GM12878 (cell line): Measurements from ENCODE around the gene SMG6. TPM values are rescaled to one million over a fixed set of nuclear protein-coding genes. Genes with fewer than 3 reads are reported as not detected.

Experiments used
- ATF7 ChIP-seq: fragments of 450-650 bp; IDR thresholded peaks from 2 replicates; pipeline ENCODE4 v1.6.1; 2016; ENCODE audit warnings: low read depth, mild to moderate bottlenecking
- BCL11A ChIP-seq: IDR thresholded peaks from 2 replicates; pipeline ENCODE4 v1.6.1; 2011; ENCODE audit warnings: low read depth, low read length
- CHD2 ChIP-seq: IDR thresholded peaks from 2 replicates; pipeline ENCODE4 v1.6.1; 2011; ENCODE audit warnings: low read depth, low read length, improper control_type of control experiment, borderline replicate concordance
- CHD4 ChIP-seq: fragments of 200-600 bp; sonication (generic); IDR thresholded peaks from 2 replicates; pipeline ENCODE4 v1.6.1; 2016; ENCODE audit warnings: mild to moderate bottlenecking
- CREB1 ChIP-seq: IDR thresholded peaks from 2 replicates; pipeline ENCODE4 v1.6.1; 2012; ENCODE audit warnings: low read depth, mild to moderate bottlenecking, inconsistent platforms
- CREM ChIP-seq: IDR thresholded peaks from 2 replicates; pipeline ENCODE4 v1.6.1; 2014; ENCODE audit warnings: antibody characterized with exemption, low read depth
- ETV6 ChIP-seq, 2 experiments: fragments of 450-650 bp in 1 of 2; IDR thresholded peaks in 1 of 2; conservative IDR thresholded peaks in 1 of 2; 2 replicates each; pipeline ENCODE4 v1.6.1; 2014; ENCODE audit warnings: antibody characterized with exemption in 1 of 2, borderline replicate concordance in 1 of 2, low read depth in 1 of 2, mild to moderate bottlenecking in 1 of 2, moderate library complexity in 1 of 2
- GABPA ChIP-seq: IDR thresholded peaks from 2 replicates; pipeline ENCODE4 v1.6.1; 2014; ENCODE audit warnings: antibody characterized with exemption, low read depth, mild to moderate bottlenecking, inconsistent platforms
- JUNB ChIP-seq: IDR thresholded peaks from 2 replicates; pipeline ENCODE4 v1.6.1; 2016; ENCODE audit warnings: antibody characterized with exemption, mild to moderate bottlenecking
- JUND ChIP-seq: IDR thresholded peaks from 2 replicates; pipeline ENCODE4 v1.6.1; 2012; ENCODE audit warnings: low read depth, mild to moderate bottlenecking, low read length, improper control_type of control experiment, moderate library complexity
- MEF2B ChIP-seq: fragments of 450-650 bp; IDR thresholded peaks from 2 replicates; pipeline ENCODE4 v1.6.1; 2018; ENCODE audit warnings: mild to moderate bottlenecking, moderate library complexity; ENCODE audit not compliant: partially characterized antibody, poor library complexity, severe bottlenecking
- PML ChIP-seq: IDR thresholded peaks from 2 replicates; pipeline ENCODE4 v1.6.1; 2012; ENCODE audit warnings: low read length, inconsistent platforms
- RCOR1 ChIP-seq: conservative IDR thresholded peaks from 2 replicates; pipeline ENCODE4 v1.6.1; 2012; ENCODE audit warnings: low read depth, low read length, improper control_type of control experiment
- SIN3A ChIP-seq: IDR thresholded peaks from 2 replicates; pipeline ENCODE4 v1.6.1; 2012; ENCODE audit warnings: low read depth, low read length, improper control_type of control experiment
- SMAD5 ChIP-seq: IDR thresholded peaks from 2 replicates; pipeline ENCODE4 v1.6.1; 2016; ENCODE audit warnings: antibody characterized with exemption, low read depth
- STAT1 ChIP-seq: fragments of 450-650 bp; conservative IDR thresholded peaks from 2 replicates; pipeline ENCODE4 v1.6.1; 2014; ENCODE audit warnings: antibody characterized with exemption, mild to moderate bottlenecking
- SUZ12 ChIP-seq: fragments of 200-600 bp; sonication (generic); IDR thresholded peaks from one replicate; pipeline ENCODE4 v1.6.1; 2018; ENCODE audit warnings: antibody characterized with exemption, mild to moderate bottlenecking; ENCODE audit not compliant: unreplicated experiment
- TCF3 ChIP-seq: IDR thresholded peaks from 2 replicates; pipeline ENCODE4 v1.6.1; 2012; ENCODE audit warnings: low read depth, mild to moderate bottlenecking, low read length, borderline replicate concordance; ENCODE audit not compliant: insufficient read depth
- YY1 ChIP-seq: IDR thresholded peaks from 2 replicates; pipeline ENCODE4 v1.6.1; 2011; ENCODE audit warnings: low read depth, mild to moderate bottlenecking, low read length
- ZNF207 ChIP-seq: fragments of 450-650 bp; IDR thresholded peaks from 2 replicates; pipeline ENCODE4 v1.6.1; 2014; ENCODE audit warnings: antibody characterized with exemption, mild to moderate bottlenecking, borderline replicate concordance
- ZNF217 ChIP-seq: fragments of 450-650 bp; IDR thresholded peaks from 2 replicates; pipeline ENCODE4 v1.6.1; 2017; ENCODE audit warnings: antibody characterized with exemption, mild to moderate bottlenecking
- ZSCAN29 ChIP-seq: fragments of 450-650 bp; IDR thresholded peaks from 2 replicates; pipeline ENCODE4 v1.6.1; 2017; ENCODE audit warnings: mild to moderate bottlenecking, moderate library complexity
- polyA plus RNA-seq, 11 experiments: library from polyadenylated mRNA; depleted of rRNA in 4 of 11; unstranded in 6 of 11; stranded (reverse) in 5 of 11; fragments of >200 nt; fragmentation: Nextera tagmentation in 4 of 11; fragmentation: Illumina TruSeq in 1 of 11; extraction: Ambion mirVana in 4 of 11; extraction: Trizol in 1 of 11; gene quantifications; 1 replicate in 1 of 11; 2 replicates in 10 of 11; pipeline versions ENCODE4 v1.2.1 to v1.2.3, GENCODE V29; 2011 to 2016; ENCODE audit warnings: inconsistent platforms in 2 of 11, missing spikeins in 2 of 11, low read depth in 1 of 11
- total RNA-seq, 4 experiments: library from RNA; depleted of rRNA in 3 of 4; stranded (reverse); fragments of >200 nt in 3 of 4; fragmentation: Illumina TruSeq in 1 of 4; extraction: Trizol in 1 of 4; gene quantifications; 2 replicates each; pipeline versions ENCODE4 v1.2.1 to v1.2.3, GENCODE V29; 2013 to 2021
- TF ChIP-seq, protein P1 (sequence below): fragments of 450-650 bp; IDR thresholded peaks from 2 replicates; pipeline ENCODE4 v1.6.1; 2018; ENCODE audit warnings: mild to moderate bottlenecking, low read depth, moderate library complexity; ENCODE audit not compliant: partially characterized antibody
- TF ChIP-seq, protein P2 (sequence below): IDR thresholded peaks from 2 replicates; pipeline ENCODE4 v1.6.1; 2012; ENCODE audit warnings: low read depth, low read length, improper control_type of control experiment
- TF ChIP-seq, protein P3 (sequence below): fragments of 450-650 bp; conservative IDR thresholded peaks from 2 replicates; pipeline ENCODE4 v1.6.1; 2017; ENCODE audit warnings: mild to moderate bottlenecking, moderate library complexity
- TF ChIP-seq, protein P4 (sequence below): IDR thresholded peaks from 2 replicates; pipeline ENCODE4 v1.6.1; 2011; ENCODE audit warnings: low read depth, mild to moderate bottlenecking, low read length, moderate library complexity, borderline replicate concordance; ENCODE audit errors: extremely low read depth

SMG6 gene
- total and polyA plus RNA-seq, 10 of the 15 experiments (the other 5 are each of a cell fraction or from before 2014, with no cell fraction given), result 0.58 to 28.7 (median 15.7) TPM

DNA sequence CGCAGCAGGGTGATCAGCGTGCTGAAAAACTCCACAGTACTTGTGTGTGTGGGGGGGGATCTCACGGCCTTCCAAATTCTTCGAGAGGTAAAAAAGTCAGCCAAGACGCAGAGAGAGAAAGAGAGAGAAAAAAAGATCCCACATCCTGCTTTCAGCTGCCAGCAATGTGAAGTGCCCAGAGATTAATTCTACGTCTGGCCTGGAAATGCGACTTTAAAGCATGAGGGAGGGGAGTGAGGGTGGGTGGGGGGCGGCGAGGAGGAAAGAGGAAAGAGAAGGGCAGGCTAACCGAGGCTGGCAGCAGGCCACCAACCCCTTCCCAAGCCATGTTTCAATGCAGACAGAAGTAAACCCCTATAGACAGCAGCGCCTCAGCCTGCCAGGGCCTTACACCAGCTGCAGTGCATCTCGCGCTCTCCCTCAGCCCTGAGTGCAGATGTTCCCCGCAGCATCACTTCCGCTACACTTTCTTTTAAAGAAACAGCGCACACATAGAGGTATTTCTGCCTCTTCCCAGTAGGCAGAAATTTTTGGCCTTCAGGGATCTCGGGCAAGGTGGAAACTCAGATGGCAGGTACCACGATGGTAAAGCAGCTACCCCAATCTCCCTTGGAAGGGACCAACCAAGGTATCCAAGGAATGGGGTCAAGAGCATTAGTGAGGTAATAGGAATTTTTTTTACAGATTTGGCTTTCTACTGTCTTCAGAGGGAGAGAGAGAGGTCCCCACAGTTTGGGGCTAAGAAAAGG is 87.8 kb downstream of the SMG6 start (continued):
- TF ChIP-seq ZSCAN29 (no peak), CREM (peak; percentile 78; the same call in 1 of the 2 replicates), ZNF217 (no peak), RCOR1 (no peak), ATF7 (peak; percentile 61), SUZ12 (no peak), GABPA (peak; percentile 42; the same call in 1 of the 2 replicates), CHD2 (peak; percentile 76), STAT1 (peak; percentile 81; the same call in 1 of the 2 replicates), CHD4 (no peak), ZNF207 (peak; percentile 75; the same call in 1 of the 2 replicates), YY1 (no peak), SIN3A (peak; percentile 72; the same call in 1 of the 2 replicates), JUNB (no peak), PML (peak; percentile 65; the same call in 1 of the 2 replicates), TCF3 (peak; percentile 98), JUND (no peak), MEF2B (no peak), SMAD5 (no peak), BCL11A (0 out of 2 replicates have a peak, but pooled peaks have one; percentile 10), ETV6 (conservative IDR thresholded peaks at IDR 0.05 in 1 of 2, IDR thresholded peaks at IDR 0.05 in 1 of 2; ENCODE audit: borderline replicate concordance in 1 of 2, low read depth in 1 of 2) (no peak), CREB1 (peak; percentile 75)
- TF ChIP-seq, protein P1, sequence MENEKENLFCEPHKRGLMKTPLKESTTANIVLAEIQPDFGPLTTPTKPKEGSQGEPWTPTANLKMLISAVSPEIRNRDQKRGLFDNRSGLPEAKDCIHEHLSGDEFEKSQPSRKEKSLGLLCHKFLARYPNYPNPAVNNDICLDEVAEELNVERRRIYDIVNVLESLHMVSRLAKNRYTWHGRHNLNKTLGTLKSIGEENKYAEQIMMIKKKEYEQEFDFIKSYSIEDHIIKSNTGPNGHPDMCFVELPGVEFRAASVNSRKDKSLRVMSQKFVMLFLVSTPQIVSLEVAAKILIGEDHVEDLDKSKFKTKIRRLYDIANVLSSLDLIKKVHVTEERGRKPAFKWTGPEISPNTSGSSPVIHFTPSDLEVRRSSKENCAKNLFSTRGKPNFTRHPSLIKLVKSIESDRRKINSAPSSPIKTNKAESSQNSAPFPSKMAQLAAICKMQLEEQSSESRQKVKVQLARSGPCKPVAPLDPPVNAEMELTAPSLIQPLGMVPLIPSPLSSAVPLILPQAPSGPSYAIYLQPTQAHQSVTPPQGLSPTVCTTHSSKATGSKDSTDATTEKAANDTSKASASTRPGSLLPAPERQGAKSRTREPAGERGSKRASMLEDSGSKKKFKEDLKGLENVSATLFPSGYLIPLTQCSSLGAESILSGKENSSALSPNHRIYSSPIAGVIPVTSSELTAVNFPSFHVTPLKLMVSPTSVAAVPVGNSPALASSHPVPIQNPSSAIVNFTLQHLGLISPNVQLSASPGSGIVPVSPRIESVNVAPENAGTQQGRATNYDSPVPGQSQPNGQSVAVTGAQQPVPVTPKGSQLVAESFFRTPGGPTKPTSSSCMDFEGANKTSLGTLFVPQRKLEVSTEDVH, result peak; percentile 41
- TF ChIP-seq, protein P2, sequence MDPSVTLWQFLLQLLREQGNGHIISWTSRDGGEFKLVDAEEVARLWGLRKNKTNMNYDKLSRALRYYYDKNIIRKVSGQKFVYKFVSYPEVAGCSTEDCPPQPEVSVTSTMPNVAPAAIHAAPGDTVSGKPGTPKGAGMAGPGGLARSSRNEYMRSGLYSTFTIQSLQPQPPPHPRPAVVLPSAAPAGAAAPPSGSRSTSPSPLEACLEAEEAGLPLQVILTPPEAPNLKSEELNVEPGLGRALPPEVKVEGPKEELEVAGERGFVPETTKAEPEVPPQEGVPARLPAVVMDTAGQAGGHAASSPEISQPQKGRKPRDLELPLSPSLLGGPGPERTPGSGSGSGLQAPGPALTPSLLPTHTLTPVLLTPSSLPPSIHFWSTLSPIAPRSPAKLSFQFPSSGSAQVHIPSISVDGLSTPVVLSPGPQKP, result peak; percentile 78
- TF ChIP-seq, protein P3, sequence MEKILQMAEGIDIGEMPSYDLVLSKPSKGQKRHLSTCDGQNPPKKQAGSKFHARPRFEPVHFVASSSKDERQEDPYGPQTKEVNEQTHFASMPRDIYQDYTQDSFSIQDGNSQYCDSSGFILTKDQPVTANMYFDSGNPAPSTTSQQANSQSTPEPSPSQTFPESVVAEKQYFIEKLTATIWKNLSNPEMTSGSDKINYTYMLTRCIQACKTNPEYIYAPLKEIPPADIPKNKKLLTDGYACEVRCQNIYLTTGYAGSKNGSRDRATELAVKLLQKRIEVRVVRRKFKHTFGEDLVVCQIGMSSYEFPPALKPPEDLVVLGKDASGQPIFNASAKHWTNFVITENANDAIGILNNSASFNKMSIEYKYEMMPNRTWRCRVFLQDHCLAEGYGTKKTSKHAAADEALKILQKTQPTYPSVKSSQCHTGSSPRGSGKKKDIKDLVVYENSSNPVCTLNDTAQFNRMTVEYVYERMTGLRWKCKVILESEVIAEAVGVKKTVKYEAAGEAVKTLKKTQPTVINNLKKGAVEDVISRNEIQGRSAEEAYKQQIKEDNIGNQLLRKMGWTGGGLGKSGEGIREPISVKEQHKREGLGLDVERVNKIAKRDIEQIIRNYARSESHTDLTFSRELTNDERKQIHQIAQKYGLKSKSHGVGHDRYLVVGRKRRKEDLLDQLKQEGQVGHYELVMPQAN, result no peak
- TF ChIP-seq, protein P4, sequence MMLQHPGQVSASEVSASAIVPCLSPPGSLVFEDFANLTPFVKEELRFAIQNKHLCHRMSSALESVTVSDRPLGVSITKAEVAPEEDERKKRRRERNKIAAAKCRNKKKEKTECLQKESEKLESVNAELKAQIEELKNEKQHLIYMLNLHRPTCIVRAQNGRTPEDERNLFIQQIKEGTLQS, result no peak
